ENCODE data around the gene AGMO.

DNA sequence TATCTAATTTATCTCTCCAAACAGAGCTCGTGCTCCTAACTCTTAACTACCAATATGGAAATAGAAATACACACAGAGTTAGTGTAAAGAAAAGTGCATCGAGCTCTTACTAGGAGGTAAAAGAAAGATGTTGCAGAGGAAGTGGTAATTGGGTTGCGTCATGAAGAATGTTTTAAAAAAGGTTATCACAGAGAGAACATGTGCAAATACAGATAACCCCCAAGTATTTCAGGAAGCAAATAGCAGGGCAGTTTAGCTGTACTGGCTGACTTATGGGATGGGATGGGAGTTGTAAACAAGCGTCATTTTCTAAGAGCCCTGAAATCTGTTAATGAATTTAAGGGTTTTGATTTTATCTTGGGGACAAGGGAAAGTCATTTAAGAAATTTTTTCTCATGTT lies 153.9 kb downstream of the AGMO start:
- TF ChIP-seq, protein P1, sequence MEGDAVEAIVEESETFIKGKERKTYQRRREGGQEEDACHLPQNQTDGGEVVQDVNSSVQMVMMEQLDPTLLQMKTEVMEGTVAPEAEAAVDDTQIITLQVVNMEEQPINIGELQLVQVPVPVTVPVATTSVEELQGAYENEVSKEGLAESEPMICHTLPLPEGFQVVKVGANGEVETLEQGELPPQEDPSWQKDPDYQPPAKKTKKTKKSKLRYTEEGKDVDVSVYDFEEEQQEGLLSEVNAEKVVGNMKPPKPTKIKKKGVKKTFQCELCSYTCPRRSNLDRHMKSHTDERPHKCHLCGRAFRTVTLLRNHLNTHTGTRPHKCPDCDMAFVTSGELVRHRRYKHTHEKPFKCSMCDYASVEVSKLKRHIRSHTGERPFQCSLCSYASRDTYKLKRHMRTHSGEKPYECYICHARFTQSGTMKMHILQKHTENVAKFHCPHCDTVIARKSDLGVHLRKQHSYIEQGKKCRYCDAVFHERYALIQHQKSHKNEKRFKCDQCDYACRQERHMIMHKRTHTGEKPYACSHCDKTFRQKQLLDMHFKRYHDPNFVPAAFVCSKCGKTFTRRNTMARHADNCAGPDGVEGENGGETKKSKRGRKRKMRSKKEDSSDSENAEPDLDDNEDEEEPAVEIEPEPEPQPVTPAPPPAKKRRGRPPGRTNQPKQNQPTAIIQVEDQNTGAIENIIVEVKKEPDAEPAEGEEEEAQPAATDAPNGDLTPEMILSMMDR (IDR thresholded peaks at IDR 0.05; ENCODE audit: insufficient read depth, low read depth, low read length): no peak
- no peak for TF ChIP-seq EZH2 (IDR thresholded peaks at IDR 0.05; ENCODE audit: insufficient read depth, low read length)
